Urinary bladder (tissue), 4 donors: ENCODE data around the gene BABAM2. TPM values are rescaled to one million over a fixed set of nuclear protein-coding genes. Genes with fewer than 3 reads are reported as not detected.

ENCODE experiments used
- DNase-seq: peaks from one replicate; pipeline ENCODE4 v3.0.0-alpha.2; 2015; ENCODE audit errors: extremely low spot score
- H3K27ac ChIP-seq: one replicate; pipeline ENCODE4 v1.5.1; 2013; ENCODE audit warnings: low read depth, mild to moderate bottlenecking, moderate library complexity
- H3K36me3 ChIP-seq: one replicate; pipeline ENCODE4 v1.6.1; 2013; ENCODE audit warnings: mild to moderate bottlenecking, moderate library complexity; ENCODE audit not compliant: insufficient read depth
- H3K4me1 ChIP-seq: one replicate; pipeline ENCODE4 v1.6.1; 2013; ENCODE audit warnings: mild to moderate bottlenecking, moderate library complexity; ENCODE audit not compliant: insufficient read depth
- H3K4me3 ChIP-seq: one replicate; pipeline ENCODE4 v1.5.1; 2013; ENCODE audit warnings: low read depth, low read length
- WGBS: extraction: QIAGEN DNeasy Blood & Tissue Kit; methylation state at CpG from one replicate; pipeline ENCODE4 v1.1.7; 2013; 5-methylcytosine and 5-hydroxymethylcytosine counted together
- polyA plus RNA-seq: library from polyadenylated mRNA; stranded (reverse); fragments of 200-250 nt; gene quantifications from one replicate; pipeline ENCODE4 v1.2.3, GENCODE V29; 2013
- total RNA-seq: library from RNA; depleted of rRNA; stranded (reverse); fragments of >200 nt; gene quantifications from one replicate; pipeline ENCODE4 v1.2.3, GENCODE V29; 2014
- donor health status: healthy with polysubstance abuse.
- donor health status: healthy.

Gene BABAM2
- total and polyA plus RNA-seq, 2 donors = 37.0 to 40.6 TPM

- WGBS = 93% methylated on average over 1 of the region's 1 CpG
- H3K4me1 ChIP-seq = no peaks in the 10 kb centered on the region
- no peak overlapping the region for H3K27ac ChIP-seq
- H3K4me3 ChIP-seq = no peak overlapping the region
- peaks cover 1% of the 10 kb centered on the region for H3K36me3 ChIP-seq
- DNase-seq = no peak
Observed at GRCh38 chr2:27906074-27906473, 15.5 kb downstream of the BABAM2 start.

GRCh38 chr2:27907547-27907946, 17.0 kb downstream of the BABAM2 start:
- no peak overlapping the region for H3K27ac ChIP-seq
- H3K36me3 ChIP-seq = peaks cover 1% of the 10 kb centered on the region
- WGBS = 56% methylated on average over 3 of the region's 3 CpGs
- no peaks in the 10 kb centered on the region for H3K4me1 ChIP-seq
- no peak overlapping the region for H3K4me3 ChIP-seq
- DNase-seq = no peak

GRCh38 chr2:27909901-27910300, 19.4 kb downstream of the BABAM2 start:
- H3K4me1 ChIP-seq = no peaks in the 10 kb centered on the region
- H3K36me3 ChIP-seq = peaks cover 1% of the 10 kb centered on the region
- no peak overlapping the region for H3K27ac ChIP-seq
- WGBS = 75% methylated on average over 2 of the region's 2 CpGs
- no peak for DNase-seq
- H3K4me3 ChIP-seq = no peak overlapping the region

- H3K4me3 ChIP-seq = no peak overlapping the region
- WGBS = 97% methylated on average over 2 of the region's 2 CpGs
- no peak for DNase-seq
Observed at GRCh38 chr2:27911458-27912210, 21.1 kb downstream of the BABAM2 start.

GRCh38 chr2:27912512-27912911, 22.0 kb downstream of the BABAM2 start:
- H3K4me3 ChIP-seq = no peak overlapping the region
- no peak for DNase-seq
- no peaks in the 10 kb centered on the region for H3K4me1 ChIP-seq
- 98% methylated on average over 2 of the region's 2 CpGs for WGBS
- no peak overlapping the region for H3K27ac ChIP-seq
- H3K36me3 ChIP-seq = peaks cover 1% of the 10 kb centered on the region

More at GRCh38 chr2:27911458-27912210, 21.1 kb downstream of the BABAM2 start:
- H3K36me3 ChIP-seq = peaks cover 1% of the 10 kb centered on the region
- no peak overlapping the region for H3K27ac ChIP-seq
- H3K4me1 ChIP-seq = no peaks in the 10 kb centered on the region

GRCh38 chr2:27914041-27914804, 23.7 kb downstream of the BABAM2 start:
- Histone ChIP-seq H3K36me3 (peaks cover 1% of the 10 kb centered on the region), H3K4me3 (no peak overlapping the region), H3K4me1 (no peaks in the 10 kb centered on the region), H3K27ac (no peak overlapping the region)
- 92% methylated on average over 2 of the region's 2 CpGs for WGBS
- no peak for DNase-seq

GRCh38 chr2:27914805-27915175, 24.3 kb downstream of the BABAM2 start:
- H3K36me3 ChIP-seq = no peaks in the 10 kb centered on the region
- H3K4me3 ChIP-seq = no peak overlapping the region
- no peaks in the 10 kb centered on the region for H3K4me1 ChIP-seq
- DNase-seq = no peak
- peak overlapping the region; percentile 50 for H3K27ac ChIP-seq

- 25% methylated on average over 5 of the region's 5 CpGs for WGBS
- peak overlapping the region; percentile 50 for H3K27ac ChIP-seq
Observed at GRCh38 chr2:27915191-27915590, 24.7 kb downstream of the BABAM2 start.

GRCh38 chr2:27915874-27916273, 25.3 kb downstream of the BABAM2 start:
- Histone ChIP-seq H3K4me3 (no peak overlapping the region), H3K4me1 (no peaks in the 10 kb centered on the region), H3K36me3 (no peaks in the 10 kb centered on the region), H3K27ac (peak overlapping the region; percentile 50)
- DNase-seq = no peak

More at GRCh38 chr2:27915191-27915590, 24.7 kb downstream of the BABAM2 start:
- no peak for DNase-seq
- Histone ChIP-seq H3K36me3 (no peaks in the 10 kb centered on the region), H3K4me1 (no peaks in the 10 kb centered on the region), H3K4me3 (no peak overlapping the region)

GRCh38 chr2:27916293-27916995, 25.9 kb downstream of the BABAM2 start:
- Histone ChIP-seq H3K4me3 (no peak overlapping the region), H3K27ac (no peak overlapping the region), H3K4me1 (no peaks in the 10 kb centered on the region), H3K36me3 (no peaks in the 10 kb centered on the region)
- DNase-seq = no peak
- WGBS = 92% methylated on average over 1 of the region's 1 CpG

- WGBS = 38% methylated on average over 4 of the region's 4 CpGs
- Histone ChIP-seq H3K27ac (no peak overlapping the region), H3K4me3 (no peak overlapping the region), H3K4me1 (no peaks in the 10 kb centered on the region), H3K36me3 (no peaks in the 10 kb centered on the region)
- DNase-seq = no peak
Observed at GRCh38 chr2:27920148-27920885, 29.8 kb downstream of the BABAM2 start.

GRCh38 chr2:27921424-27921823, 30.9 kb downstream of the BABAM2 start:
- no peaks in the 10 kb centered on the region for H3K4me1 ChIP-seq
- 98% methylated on average over 2 of the region's 2 CpGs for WGBS
- no peak overlapping the region for H3K27ac ChIP-seq
- no peak overlapping the region for H3K4me3 ChIP-seq
- H3K36me3 ChIP-seq = no peaks in the 10 kb centered on the region
- DNase-seq = no peak

- no peak overlapping the region for H3K4me3 ChIP-seq
- H3K27ac ChIP-seq = no peak overlapping the region
- H3K36me3 ChIP-seq = no peaks in the 10 kb centered on the region
- no peak for DNase-seq
- WGBS = 89% methylated on average over 6 of the region's 6 CpGs
- H3K4me1 ChIP-seq = no peaks in the 10 kb centered on the region
Observed at GRCh38 chr2:27921880-27922547, 31.5 kb downstream of the BABAM2 start.
